H1 (cell line): ENCODE results near the gene GLRX.

Experiments used
- CHD2 ChIP-seq: IDR thresholded peaks from 2 replicates; pipeline ENCODE4 v1.6.1; 2012; ENCODE audit warnings: low read length, improper control_type of control experiment
- EP300 ChIP-seq, 2 experiments: IDR thresholded peaks; 1 replicate in 1 of 2; 2 replicates in 1 of 2; pipeline ENCODE4 v1.6.1; 2011 to 2012; ENCODE audit warnings: low read depth in 2 of 2, low read length in 2 of 2, mild to moderate bottlenecking in 2 of 2, borderline replicate concordance in 1 of 2, inconsistent platforms in 1 of 2, moderate library complexity in 1 of 2
- EZH2 ChIP-seq: fragments of 200-600 bp; sonication (generic); IDR thresholded peaks from 2 replicates; pipeline ENCODE4 v1.7.1; 2012; ENCODE audit warnings: low read depth, mild to moderate bottlenecking, moderate library complexity, low read length, inconsistent platforms; ENCODE audit not compliant: severe bottlenecking
- HDAC2 ChIP-seq, 2 experiments: fragments of 300-600 bp in 1 of 2; sonication (generic) in 1 of 2; IDR thresholded peaks; 2 replicates each; pipeline ENCODE4 v1.6.1; 2011 to 2012; ENCODE audit warnings: low read depth in 2 of 2, low read length in 2 of 2, mild to moderate bottlenecking in 2 of 2, moderate library complexity in 2 of 2, borderline replicate concordance in 1 of 2, inconsistent platforms in 1 of 2
- JUN ChIP-seq: IDR thresholded peaks from 2 replicates; pipeline ENCODE4 v1.6.1; 2011; ENCODE audit warnings: low read depth, mild to moderate bottlenecking, improper control_type of control experiment, low read length
- TAF7 ChIP-seq: optimal IDR thresholded peaks from 2 replicates; pipeline ENCODE3; 2011; ENCODE audit warnings: low read depth, mild to moderate bottlenecking, inconsistent platforms, low read length, moderate library complexity, borderline replicate concordance
- TBP ChIP-seq: IDR thresholded peaks from 2 replicates; pipeline ENCODE4 v1.6.1; 2011; ENCODE audit warnings: low read depth, low read length, improper control_type of control experiment
- TEAD4 ChIP-seq: IDR thresholded peaks from 2 replicates; pipeline ENCODE4 v1.6.1; 2012; ENCODE audit warnings: low read depth, low read length, inconsistent platforms, mixed read lengths
- TF ChIP-seq, protein P1 (sequence below), 3 experiments: IDR thresholded peaks; 1 replicate in 2 of 3; 2 replicates in 1 of 3; pipeline versions ENCODE4 v1.5.1 to v1.6.1; 2011; ENCODE audit warnings: low read length in 3 of 3, mild to moderate bottlenecking in 3 of 3, inconsistent platforms in 2 of 3, low read depth in 1 of 3, moderate library complexity in 1 of 3; ENCODE audit not compliant: insufficient read depth in 1 of 3; ENCODE audit errors: control extremely low read depth in 1 of 3

DNA sequence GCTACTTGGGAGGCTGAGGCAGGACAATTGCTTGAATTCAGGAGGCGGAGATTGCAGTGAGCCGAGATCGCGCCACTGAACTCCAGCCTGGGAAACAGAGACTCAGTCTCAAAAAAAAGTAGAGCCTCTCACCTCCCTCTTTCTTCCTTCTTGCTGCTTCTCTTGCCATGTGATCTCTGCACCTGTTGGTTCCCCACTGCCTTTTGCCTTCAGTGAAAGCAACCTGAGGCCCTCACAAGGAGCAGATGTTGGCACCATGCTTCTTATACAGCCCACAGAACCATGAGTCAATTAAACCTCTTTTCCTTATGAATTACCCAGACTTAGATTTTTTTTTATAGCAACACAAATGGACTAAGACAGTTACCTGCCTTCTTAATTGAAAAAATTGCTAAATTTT, 45.6 kb upstream of the GLRX start:
- TF ChIP-seq, protein P1, sequence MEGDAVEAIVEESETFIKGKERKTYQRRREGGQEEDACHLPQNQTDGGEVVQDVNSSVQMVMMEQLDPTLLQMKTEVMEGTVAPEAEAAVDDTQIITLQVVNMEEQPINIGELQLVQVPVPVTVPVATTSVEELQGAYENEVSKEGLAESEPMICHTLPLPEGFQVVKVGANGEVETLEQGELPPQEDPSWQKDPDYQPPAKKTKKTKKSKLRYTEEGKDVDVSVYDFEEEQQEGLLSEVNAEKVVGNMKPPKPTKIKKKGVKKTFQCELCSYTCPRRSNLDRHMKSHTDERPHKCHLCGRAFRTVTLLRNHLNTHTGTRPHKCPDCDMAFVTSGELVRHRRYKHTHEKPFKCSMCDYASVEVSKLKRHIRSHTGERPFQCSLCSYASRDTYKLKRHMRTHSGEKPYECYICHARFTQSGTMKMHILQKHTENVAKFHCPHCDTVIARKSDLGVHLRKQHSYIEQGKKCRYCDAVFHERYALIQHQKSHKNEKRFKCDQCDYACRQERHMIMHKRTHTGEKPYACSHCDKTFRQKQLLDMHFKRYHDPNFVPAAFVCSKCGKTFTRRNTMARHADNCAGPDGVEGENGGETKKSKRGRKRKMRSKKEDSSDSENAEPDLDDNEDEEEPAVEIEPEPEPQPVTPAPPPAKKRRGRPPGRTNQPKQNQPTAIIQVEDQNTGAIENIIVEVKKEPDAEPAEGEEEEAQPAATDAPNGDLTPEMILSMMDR (IDR thresholded peaks at IDR 0.05; ENCODE audit: control extremely low read depth in 1 of 3, insufficient read depth in 1 of 3, low read depth in 1 of 3, low read length in 3 of 3) = no peak
- TF ChIP-seq CHD2 (no peak), HDAC2 (IDR thresholded peaks at IDR 0.05; ENCODE audit: borderline replicate concordance in 1 of 2, low read depth in 2 of 2, low read length in 2 of 2) (no peak), TBP (no peak), EP300 (IDR thresholded peaks at IDR 0.05; ENCODE audit: borderline replicate concordance in 1 of 2, low read depth in 2 of 2, low read length in 2 of 2) (no peak), TEAD4 (no peak), JUN (no peak), TAF7 (no peak), EZH2 (no peak)
